GM10248 (cell line): ENCODE data around the gene SLC34A2.

Source experiments
- CTCF ChIA-PET: fragments of 300-600 bp; sonication (Branson Sonifier 250); formaldehyde crosslinking; extraction: SDS; loops from one replicate; lab custom pipeline; 2021; ENCODE audit warnings: antibody characterized with exemption; lab: Yijun Ruan, JAX
- POLR2A ChIA-PET: fragments of 350-650 bp; sonication (Branson Sonifier 250); formaldehyde crosslinking; extraction: SDS; loops from one replicate; lab custom pipeline; 2020; ENCODE audit warnings: antibody characterized with exemption; lab: Yijun Ruan, JAX
- DNase-seq: peaks from one replicate; pipeline ENCODE4 v3.0.0; 2012; ENCODE audit errors: extremely low spot score
- TF ChIP-seq, protein P1 (sequence below): IDR thresholded peaks from 2 replicates; pipeline ENCODE4 v1.5.1; 2012; ENCODE audit warnings: mild to moderate bottlenecking, low read depth; ENCODE audit errors: extremely low read depth, missing control alignments, control extremely low read depth

The SLC34A2 gene

DNA sequence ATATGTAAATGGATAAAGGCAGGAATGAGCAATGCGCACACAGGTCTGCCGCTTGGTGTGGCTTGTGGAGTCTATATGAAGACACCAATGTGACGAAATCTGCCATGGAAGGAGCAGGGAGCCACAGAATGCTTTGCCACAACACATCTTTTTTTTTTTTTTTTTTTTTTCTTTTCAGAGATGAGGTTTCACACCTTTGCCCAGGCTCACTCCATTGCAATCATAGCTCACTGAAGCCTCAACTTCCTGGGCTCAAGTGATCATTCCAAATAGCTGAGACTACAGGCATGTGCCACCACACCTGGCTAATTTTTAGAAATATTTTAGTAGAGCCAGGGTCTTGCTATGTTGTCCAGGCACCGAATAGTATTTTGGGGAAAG is 17.4 kb upstream of the SLC34A2 start:
- ChIA-PET CTCF (no interaction called here), POLR2A (no interaction called here)
- TF ChIP-seq, protein P1, sequence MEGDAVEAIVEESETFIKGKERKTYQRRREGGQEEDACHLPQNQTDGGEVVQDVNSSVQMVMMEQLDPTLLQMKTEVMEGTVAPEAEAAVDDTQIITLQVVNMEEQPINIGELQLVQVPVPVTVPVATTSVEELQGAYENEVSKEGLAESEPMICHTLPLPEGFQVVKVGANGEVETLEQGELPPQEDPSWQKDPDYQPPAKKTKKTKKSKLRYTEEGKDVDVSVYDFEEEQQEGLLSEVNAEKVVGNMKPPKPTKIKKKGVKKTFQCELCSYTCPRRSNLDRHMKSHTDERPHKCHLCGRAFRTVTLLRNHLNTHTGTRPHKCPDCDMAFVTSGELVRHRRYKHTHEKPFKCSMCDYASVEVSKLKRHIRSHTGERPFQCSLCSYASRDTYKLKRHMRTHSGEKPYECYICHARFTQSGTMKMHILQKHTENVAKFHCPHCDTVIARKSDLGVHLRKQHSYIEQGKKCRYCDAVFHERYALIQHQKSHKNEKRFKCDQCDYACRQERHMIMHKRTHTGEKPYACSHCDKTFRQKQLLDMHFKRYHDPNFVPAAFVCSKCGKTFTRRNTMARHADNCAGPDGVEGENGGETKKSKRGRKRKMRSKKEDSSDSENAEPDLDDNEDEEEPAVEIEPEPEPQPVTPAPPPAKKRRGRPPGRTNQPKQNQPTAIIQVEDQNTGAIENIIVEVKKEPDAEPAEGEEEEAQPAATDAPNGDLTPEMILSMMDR = no peak
- DNase-seq = no peak

DNA sequence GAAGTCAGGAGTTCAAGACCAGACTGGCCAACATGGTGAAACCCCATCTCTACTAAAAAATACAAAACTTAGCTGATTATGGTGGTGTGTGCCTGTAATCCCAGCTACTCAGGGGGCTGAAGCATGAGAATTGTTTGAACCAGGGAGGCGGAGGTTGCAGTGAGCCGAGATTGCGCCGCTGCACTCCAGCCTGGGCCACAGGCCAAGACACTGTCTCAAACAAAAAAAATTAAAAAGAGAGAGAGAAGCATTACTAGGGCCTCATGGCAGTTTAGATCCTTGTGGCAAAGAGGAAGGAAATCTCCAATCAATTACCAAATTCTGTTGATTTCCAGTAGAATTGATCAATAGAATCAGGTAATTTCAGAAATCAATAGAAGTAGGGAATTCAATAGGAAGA is 16.8 kb upstream of the SLC34A2 start:
- TF ChIP-seq, protein P1 = no peak
- ChIA-PET POLR2A (no interaction called here), CTCF (interaction anchor here (1.0 to 1.3 kb wide), 2 partner anchors 10 to 14 kb away, joined by 3 to 4 read pairs; no protein-coding TSS in a partner anchor)
- no peak for DNase-seq

DNA sequence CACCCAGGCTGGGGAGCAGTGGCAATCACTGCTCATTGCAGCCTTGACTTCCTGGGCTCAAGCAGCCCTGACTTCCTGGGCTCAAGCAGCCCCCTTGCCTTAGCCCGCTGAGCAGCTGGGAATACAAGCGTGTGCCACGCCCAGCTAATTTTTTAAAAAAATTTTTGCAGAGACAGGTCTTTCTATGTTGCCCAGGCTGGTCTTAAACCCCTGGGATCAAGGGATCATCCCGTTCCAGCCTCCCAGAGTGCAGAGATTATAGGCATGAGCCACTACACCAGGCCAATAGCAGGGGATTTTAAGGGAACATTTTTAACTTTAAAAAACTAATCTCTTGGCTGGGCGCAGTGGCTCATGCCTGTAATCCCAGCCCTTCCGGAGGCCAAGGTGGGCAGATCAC is 5.3 kb upstream of the SLC34A2 start:
- DNase-seq = no peak
- CTCF ChIA-PET = no interaction called here
- POLR2A ChIA-PET = no interaction called here
- TF ChIP-seq, protein P1 = no peak

DNA sequence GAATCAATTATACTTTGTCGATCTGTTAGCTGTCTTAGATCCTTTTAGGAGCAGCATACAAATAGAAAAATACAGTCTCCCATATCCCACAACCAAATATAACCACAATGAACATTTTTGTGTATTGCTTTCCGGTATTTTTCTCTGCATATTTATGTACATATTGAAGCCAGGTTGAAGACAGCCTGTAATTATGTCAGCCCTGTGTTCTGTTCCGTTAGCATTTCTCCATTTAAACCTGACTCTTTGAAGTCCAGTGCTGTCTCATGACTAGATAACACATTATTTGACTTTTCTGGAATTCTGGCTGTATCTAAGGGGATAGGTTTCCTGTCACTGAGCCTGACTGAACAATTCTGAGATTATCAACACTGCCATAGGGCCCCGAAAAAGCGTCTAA is 4.0 kb upstream of the SLC34A2 start:
- POLR2A ChIA-PET = no interaction called here
- no peak for DNase-seq
- TF ChIP-seq, protein P1 = no peak
- CTCF ChIA-PET = no interaction called here

DNA sequence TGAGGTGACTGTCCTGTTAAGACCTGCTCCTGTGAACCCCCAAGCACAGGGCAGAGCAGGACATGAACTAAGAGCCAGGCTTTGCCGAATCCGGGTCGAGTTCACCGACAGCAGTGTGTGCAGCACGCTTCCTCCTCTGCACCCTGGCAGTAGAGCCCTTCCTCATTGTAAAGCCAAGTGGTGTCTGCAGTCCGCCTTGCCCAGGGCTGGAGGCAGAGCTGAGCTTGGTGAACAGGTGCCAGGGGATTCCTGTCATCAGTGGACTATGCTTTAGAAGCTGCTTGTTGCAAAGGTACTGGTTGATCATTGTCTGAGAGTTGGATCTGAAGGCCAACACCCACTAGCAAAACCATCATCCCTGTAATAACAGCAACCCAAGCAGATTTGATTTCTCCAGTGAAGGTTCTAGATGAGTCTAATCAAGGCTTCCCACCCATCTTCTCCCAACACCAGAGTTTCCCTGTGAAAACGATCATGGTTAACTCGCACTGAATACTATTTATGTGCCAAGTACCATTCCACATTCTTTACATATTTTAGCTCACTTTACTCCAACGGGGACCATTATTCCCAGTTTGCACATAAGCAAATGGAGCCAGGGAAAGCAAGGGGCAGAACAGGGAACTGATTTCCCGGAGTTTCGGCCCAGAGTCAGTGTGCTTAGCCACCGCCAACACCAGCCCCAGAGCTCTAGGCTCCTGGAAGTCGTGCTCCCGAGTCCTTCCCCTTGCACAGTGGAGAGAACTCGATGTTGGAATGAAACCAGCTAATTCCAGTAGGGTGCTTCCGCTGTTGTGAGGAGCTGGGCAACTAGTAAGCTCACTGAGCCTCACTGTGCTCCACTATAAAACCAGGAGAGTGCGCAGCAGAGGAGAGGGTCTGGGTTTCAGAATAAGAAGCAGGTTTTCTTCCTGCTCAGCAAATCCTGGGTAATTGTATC is 1.4 kb upstream of the SLC34A2 start:
- CTCF ChIA-PET = interaction anchor here (1.0 kb wide), 1 partner anchor 15 kb away, joined by 3 read pairs; no protein-coding TSS in a partner anchor
- TF ChIP-seq, protein P1 = no peak
- POLR2A ChIA-PET = no interaction called here
- DNase-seq = no peak

DNA sequence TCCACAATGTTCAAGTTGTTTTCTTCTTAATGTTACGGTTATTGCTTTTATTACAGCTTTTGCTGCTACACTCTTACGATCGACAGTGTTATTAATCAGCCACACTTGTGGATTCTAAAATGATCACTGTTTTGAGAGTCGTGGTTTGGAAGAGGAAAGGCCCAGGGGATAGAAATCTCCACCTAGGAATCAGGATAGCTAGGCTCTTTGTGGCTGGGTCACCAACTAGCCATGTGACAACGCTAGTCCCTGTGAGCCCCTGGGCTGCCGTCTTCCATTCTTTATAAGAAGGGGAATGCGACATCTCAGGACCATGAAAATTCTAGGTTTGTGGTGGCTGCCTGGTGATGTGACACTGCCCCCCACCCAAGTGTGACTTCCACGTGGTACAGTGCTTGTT is 380 bp downstream of the SLC34A2 start:
- POLR2A ChIA-PET = no interaction called here
- DNase-seq = no peak
- CTCF ChIA-PET = no interaction called here
- TF ChIP-seq, protein P1 = no peak
